Measurements from ENCODE around the gene TTLL8. TPM values are rescaled to one million over a fixed set of nuclear protein-coding genes. Genes with fewer than 3 reads are reported as not detected.
A peak's percentile ranks its signal among the peaks of the same experiment; 100 is the strongest.

The TTLL8 gene
- total RNA-seq, result not detected
- long read RNA-seq, result 0 reads

GRCh38 chr22:50058061-50058905, at the start of gene TTLL8:
Gene TTLL8 (minus strand): TSS chr22:50058298.
- Histone ChIP-seq H3K4me1 (no peaks in the 10 kb centered on the region), H3K4me3 (no peak within 1 kb of the TSS), H3K36me3 (no peaks in the 10 kb centered on the region), H3K27me3 (peaks cover 0 to 7% of the 10 kb centered on the region in 2 donors), H3K27ac (no peak within 1 kb of the TSS), H3K9me3 (no peaks in the 10 kb centered on the region)
- peak in 1 of 3 donors; percentile 48 for DNase-seq
- 16% methylated on average over 8 of the region's 102 CpGs for WGBS (ENCODE audit: insufficient coverage, low coverage, low lambda C conversion rate, missing lambda C conversion rate)
- no peak for ATAC-seq
- TF ChIP-seq POLR2A (IDR thresholded peaks at IDR 0.05), result no peak
- TF ChIP-seq, protein P1, sequence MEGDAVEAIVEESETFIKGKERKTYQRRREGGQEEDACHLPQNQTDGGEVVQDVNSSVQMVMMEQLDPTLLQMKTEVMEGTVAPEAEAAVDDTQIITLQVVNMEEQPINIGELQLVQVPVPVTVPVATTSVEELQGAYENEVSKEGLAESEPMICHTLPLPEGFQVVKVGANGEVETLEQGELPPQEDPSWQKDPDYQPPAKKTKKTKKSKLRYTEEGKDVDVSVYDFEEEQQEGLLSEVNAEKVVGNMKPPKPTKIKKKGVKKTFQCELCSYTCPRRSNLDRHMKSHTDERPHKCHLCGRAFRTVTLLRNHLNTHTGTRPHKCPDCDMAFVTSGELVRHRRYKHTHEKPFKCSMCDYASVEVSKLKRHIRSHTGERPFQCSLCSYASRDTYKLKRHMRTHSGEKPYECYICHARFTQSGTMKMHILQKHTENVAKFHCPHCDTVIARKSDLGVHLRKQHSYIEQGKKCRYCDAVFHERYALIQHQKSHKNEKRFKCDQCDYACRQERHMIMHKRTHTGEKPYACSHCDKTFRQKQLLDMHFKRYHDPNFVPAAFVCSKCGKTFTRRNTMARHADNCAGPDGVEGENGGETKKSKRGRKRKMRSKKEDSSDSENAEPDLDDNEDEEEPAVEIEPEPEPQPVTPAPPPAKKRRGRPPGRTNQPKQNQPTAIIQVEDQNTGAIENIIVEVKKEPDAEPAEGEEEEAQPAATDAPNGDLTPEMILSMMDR (IDR thresholded peaks at IDR 0.05), result no peak
- intact Hi-C loops (cut with DNase I), result no loop called here

GRCh38 chr22:50107529-50107928, 49.4 kb upstream of the TTLL8 start:
- ATAC-seq (no peak), DNase-seq (no peak)
- Histone ChIP-seq H3K4me1 (no peaks in the 10 kb centered on the region), H3K27ac (no peak overlapping the region), H3K9me3 (no peaks in the 10 kb centered on the region), H3K36me3 (no peaks in the 10 kb centered on the region), H3K27me3 (no peaks in the 10 kb centered on the region), H3K4me3 (no peak overlapping the region)
- TF ChIP-seq, protein P1 (IDR thresholded peaks at IDR 0.05), result no peak
- no peak for TF ChIP-seq POLR2A (IDR thresholded peaks at IDR 0.05)
- intact Hi-C loops (cut with DNase I), result no loop called here
- WGBS (ENCODE audit: insufficient coverage, low coverage, low lambda C conversion rate, missing lambda C conversion rate), result 80% methylated on average over 4 of the region's 9 CpGs

GRCh38 chr22:50105208-50106100, 47.4 kb upstream of the TTLL8 start:
- Histone ChIP-seq H3K4me3 (no peak overlapping the region), H3K27me3 (no peaks in the 10 kb centered on the region), H3K27ac (no peak overlapping the region), H3K4me1 (no peaks in the 10 kb centered on the region), H3K9me3 (no peaks in the 10 kb centered on the region), H3K36me3 (no peaks in the 10 kb centered on the region)
- TF ChIP-seq, protein P1 (IDR thresholded peaks at IDR 0.05), result no peak
- TF ChIP-seq POLR2A (IDR thresholded peaks at IDR 0.05), result no peak
- DNase-seq, result no peak
- 58% methylated on average over 6 of the region's 9 CpGs for WGBS (ENCODE audit: insufficient coverage, low coverage, low lambda C conversion rate, missing lambda C conversion rate)
- peak in 3 of 4 donors; percentile 68 to 79 (median 76) for ATAC-seq
- intact Hi-C loops (cut with DNase I), result no loop called here

DNA sequence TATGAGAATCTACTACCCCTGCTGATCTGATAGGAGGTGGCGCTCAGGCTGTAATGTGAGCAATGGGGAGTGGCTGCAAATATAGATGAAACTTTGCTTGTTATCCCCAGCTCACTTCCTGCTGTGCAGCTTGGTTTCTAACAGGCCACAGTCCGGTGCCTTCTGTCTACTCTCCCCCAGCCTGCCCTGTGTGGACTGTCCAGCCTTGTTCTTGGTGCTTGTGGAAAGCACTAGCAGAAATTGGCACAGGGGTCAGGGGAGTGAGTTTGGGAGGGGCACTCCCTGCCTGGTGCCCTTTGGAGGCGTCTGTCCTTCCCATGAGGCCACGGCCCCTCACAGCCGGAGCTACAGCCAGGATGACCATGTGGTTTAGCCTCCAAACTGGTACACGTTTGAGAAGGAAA, 46.0 kb upstream of the TTLL8 start:
- no peaks in the 10 kb centered on the region for H3K36me3 ChIP-seq
- no peak for ATAC-seq
- no peak for DNase-seq
- WGBS (ENCODE audit: insufficient coverage, low coverage, low lambda C conversion rate, missing lambda C conversion rate), result 84% methylated on average over 5 of the region's 6 CpGs
- intact Hi-C loops (cut with DNase I), result no loop called here
- no peaks in the 10 kb centered on the region for H3K4me1 ChIP-seq
- H3K9me3 ChIP-seq, result no peaks in the 10 kb centered on the region
- TF ChIP-seq POLR2A (IDR thresholded peaks at IDR 0.05), result no peak
- TF ChIP-seq, protein P1 (IDR thresholded peaks at IDR 0.05), result no peak
- H3K27me3 ChIP-seq, result no peaks in the 10 kb centered on the region
- H3K4me3 ChIP-seq, result no peak overlapping the region
- H3K27ac ChIP-seq, result no peak overlapping the region
